ENCODE data around the gene CORIN. TPM values are rescaled to one million over a fixed set of nuclear protein-coding genes. Genes with fewer than 3 reads are reported as not detected.
A peak's percentile ranks its signal among the peaks of the same experiment; 100 is the strongest.

Gene CORIN, protein sequence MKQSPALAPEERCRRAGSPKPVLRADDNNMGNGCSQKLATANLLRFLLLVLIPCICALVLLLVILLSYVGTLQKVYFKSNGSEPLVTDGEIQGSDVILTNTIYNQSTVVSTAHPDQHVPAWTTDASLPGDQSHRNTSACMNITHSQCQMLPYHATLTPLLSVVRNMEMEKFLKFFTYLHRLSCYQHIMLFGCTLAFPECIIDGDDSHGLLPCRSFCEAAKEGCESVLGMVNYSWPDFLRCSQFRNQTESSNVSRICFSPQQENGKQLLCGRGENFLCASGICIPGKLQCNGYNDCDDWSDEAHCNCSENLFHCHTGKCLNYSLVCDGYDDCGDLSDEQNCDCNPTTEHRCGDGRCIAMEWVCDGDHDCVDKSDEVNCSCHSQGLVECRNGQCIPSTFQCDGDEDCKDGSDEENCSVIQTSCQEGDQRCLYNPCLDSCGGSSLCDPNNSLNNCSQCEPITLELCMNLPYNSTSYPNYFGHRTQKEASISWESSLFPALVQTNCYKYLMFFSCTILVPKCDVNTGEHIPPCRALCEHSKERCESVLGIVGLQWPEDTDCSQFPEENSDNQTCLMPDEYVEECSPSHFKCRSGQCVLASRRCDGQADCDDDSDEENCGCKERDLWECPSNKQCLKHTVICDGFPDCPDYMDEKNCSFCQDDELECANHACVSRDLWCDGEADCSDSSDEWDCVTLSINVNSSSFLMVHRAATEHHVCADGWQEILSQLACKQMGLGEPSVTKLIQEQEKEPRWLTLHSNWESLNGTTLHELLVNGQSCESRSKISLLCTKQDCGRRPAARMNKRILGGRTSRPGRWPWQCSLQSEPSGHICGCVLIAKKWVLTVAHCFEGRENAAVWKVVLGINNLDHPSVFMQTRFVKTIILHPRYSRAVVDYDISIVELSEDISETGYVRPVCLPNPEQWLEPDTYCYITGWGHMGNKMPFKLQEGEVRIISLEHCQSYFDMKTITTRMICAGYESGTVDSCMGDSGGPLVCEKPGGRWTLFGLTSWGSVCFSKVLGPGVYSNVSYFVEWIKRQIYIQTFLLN
- 0.08 TPM for polyA plus RNA-seq (2013)

DNA sequence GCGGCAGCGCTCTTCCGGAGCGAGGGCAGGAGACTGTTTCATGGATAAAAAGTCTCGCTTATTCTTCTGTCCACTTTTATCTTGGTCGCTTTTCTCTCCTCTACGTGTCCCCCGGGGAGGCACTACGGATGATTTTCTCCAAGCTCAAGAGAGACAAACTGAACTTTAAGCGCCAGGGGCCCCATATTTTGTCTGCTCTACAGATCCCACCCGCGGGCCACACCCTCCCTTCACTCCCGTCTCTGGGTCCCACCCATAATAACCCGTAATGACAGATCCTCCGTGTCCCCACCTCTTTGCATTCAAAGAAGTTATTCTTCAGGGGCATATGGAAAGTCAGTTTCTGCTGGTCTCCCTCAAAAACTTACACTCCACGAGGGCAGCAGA is at the start of gene CORIN:
CORIN (minus strand) TSS at position 160 of the 387 bp plus-strand sequence; CDS start at position 42, 118 bp downstream.
- peaks cover 0 to 28% (median 6%) of the 10 kb centered on the region in 5 experiments for H3K27me3 ChIP-seq (replicated peaks in 2 of 5; ENCODE audit: control insufficient read depth in 4 of 5, insufficient read depth in 5 of 5, low read length in 4 of 5)
- peak in 2 of 3 donors; percentile 10 to 24 for DNase-seq
- peak within 1 kb of the TSS; percentile 40 to 82 (median 68) for H3K4me3 ChIP-seq (ENCODE audit: control insufficient read depth in 1 of 7, extremely low read depth in 1 of 7, insufficient read depth in 4 of 7, low read depth in 2 of 7, low read length in 6 of 7)
- peaks cover 12 to 32% (median 30%) of the 10 kb centered on the region in 4 experiments for H3K4me1 ChIP-seq (ENCODE audit: control extremely low read depth in 1 of 4, control insufficient read depth in 4 of 4, insufficient read depth in 4 of 4, low read length in 3 of 4)
- H3K27ac ChIP-seq (ENCODE audit: insufficient read depth in 1 of 2, low read depth in 1 of 2, low read length in 2 of 2, poor library complexity in 1 of 2, severe bottlenecking in 2 of 2), result no peak within 1 kb of the TSS
- 2% methylated on average over 14 of the region's 16 CpGs for WGBS (ENCODE audit: insufficient coverage)
- CTCF ChIA-PET, result interaction anchor here (1.2 to 9.5 kb wide), 3 partner anchors 11 to 131 kb away, joined by 3 to 109 read pairs (median 16); no protein-coding TSS in a partner anchor
- POLR2A ChIA-PET, result no interaction called here
- H3K9me3 ChIP-seq (ENCODE audit: control extremely low read depth in 1 of 5, control insufficient read depth in 4 of 5, insufficient read depth in 2 of 5, low read depth in 1 of 5, low read length in 4 of 5), result peaks cover 0 to 3% (median 0%) of the 10 kb centered on the region in 5 experiments
- peaks cover 0 to 3% (median 1%) of the 10 kb centered on the region in 4 experiments for H3K36me3 ChIP-seq (ENCODE audit: control insufficient read depth in 4 of 4, insufficient read depth in 4 of 4, low read length in 3 of 4)

DNA sequence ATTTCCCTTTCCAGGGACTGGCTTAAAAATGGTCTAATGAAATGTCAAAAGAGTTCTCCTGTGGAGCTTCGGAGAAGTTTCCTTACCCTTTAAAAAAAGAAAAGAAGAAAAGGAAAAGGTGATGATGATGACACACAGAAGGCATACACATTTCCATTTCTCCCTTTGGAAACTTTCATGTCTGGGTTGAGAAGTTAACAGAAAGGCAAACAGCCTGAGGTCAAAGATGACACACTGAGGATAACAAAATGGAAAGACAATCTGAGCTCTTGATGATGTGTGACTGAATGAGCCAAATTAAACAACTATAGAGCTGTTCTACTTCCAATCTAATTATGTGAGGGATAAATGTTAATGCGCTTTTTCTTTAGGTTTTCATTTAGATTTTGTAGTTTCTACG is 44.4 kb upstream of the CORIN start:
- Histone ChIP-seq H3K9me3 (ENCODE audit: control extremely low read depth in 1 of 5, control insufficient read depth in 4 of 5, insufficient read depth in 2 of 5, low read depth in 1 of 5, low read length in 4 of 5) (no peaks in the 10 kb centered on the region), H3K27ac (ENCODE audit: insufficient read depth in 1 of 2, low read depth in 1 of 2, low read length in 2 of 2, poor library complexity in 1 of 2, severe bottlenecking in 2 of 2) (no peak overlapping the region), H3K27me3 (replicated peaks in 2 of 5; ENCODE audit: control insufficient read depth in 4 of 5, insufficient read depth in 5 of 5, low read length in 4 of 5) (no peaks in the 10 kb centered on the region), H3K4me1 (ENCODE audit: control extremely low read depth in 1 of 4, control insufficient read depth in 4 of 4, insufficient read depth in 4 of 4, low read length in 3 of 4) (no peaks in the 10 kb centered on the region), H3K4me3 (ENCODE audit: control insufficient read depth in 1 of 7, extremely low read depth in 1 of 7, insufficient read depth in 4 of 7, low read depth in 2 of 7, low read length in 6 of 7) (no peak overlapping the region), H3K36me3 (ENCODE audit: control insufficient read depth in 4 of 4, insufficient read depth in 4 of 4, low read length in 3 of 4) (peaks cover 6 to 56% (median 42%) of the 10 kb centered on the region in 4 experiments)
- POLR2A ChIA-PET, result no interaction called here
- no peak for DNase-seq
- WGBS (ENCODE audit: insufficient coverage), result no CpG with 5 or more reads among the region's 3 CpGs
- CTCF ChIA-PET, result interaction anchor here (1.4 kb wide), 1 partner anchor 51 kb away, joined by 3 read pairs; no protein-coding TSS in a partner anchor

DNA sequence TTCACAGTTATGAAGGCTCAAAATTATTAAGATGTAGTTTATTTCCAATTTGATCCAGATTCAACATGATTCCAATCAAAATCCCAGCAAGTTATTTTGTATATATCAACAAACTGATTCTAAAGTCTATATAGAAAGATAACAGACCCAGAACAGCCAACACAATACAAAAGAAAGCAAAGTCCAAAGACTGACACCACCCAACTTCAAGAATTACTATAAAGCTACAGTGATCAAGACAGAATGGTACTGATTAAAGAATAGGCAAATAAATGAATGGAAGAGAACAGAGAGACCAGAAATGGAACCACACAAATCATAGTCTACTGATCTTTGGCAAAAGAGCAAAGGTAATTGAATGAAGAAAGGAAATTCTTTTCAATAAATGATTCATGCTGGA is 41.6 kb upstream of the CORIN start:
- CTCF ChIA-PET, result no interaction called here

DNA sequence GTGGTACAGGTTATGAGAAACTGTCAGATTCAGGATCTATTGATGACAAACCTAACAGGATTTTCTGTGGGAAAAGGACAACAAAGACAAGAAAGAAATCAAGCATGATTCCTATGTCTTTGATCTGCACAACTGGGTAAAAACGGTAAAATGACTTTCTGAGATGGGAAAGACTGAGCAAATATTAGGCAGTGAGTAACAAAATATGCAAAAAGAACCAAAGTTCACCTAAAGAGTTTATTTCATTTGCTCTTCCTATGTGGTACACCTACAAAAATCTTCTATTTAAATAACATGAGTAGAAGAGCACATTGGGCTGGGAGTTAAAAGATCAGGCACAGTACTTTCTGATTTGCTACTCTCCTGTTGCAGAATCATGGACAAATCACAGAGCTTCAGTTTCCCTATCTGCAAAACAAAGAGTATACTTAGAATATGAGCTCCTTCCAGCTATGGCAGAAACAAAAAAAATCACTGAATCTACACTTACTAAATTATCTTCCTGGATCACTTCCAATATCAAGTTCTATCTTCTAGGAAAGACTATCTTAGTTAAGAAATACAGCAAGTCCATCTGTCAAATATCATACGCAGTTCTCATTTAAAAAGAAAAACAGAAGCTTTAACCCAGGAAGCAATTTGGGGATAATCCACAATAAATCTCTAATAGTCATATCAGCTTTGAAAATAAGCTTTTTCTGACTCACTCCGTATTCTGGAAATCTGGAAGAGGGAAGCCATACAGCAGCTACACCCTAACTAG is 39.1 kb upstream of the CORIN start:
- DNase-seq, result no peak
- Histone ChIP-seq H3K36me3 (ENCODE audit: control insufficient read depth in 4 of 4, insufficient read depth in 4 of 4, low read length in 3 of 4) (peaks cover 44 to 72% (median 57%) of the 10 kb centered on the region in 4 experiments), H3K4me3 (ENCODE audit: control insufficient read depth in 1 of 7, extremely low read depth in 1 of 7, insufficient read depth in 4 of 7, low read depth in 2 of 7, low read length in 6 of 7) (no peak overlapping the region), H3K27me3 (replicated peaks in 2 of 5; ENCODE audit: control insufficient read depth in 4 of 5, insufficient read depth in 5 of 5, low read length in 4 of 5) (no peaks in the 10 kb centered on the region), H3K9me3 (ENCODE audit: control extremely low read depth in 1 of 5, control insufficient read depth in 4 of 5, insufficient read depth in 2 of 5, low read depth in 1 of 5, low read length in 4 of 5) (peaks cover 1 to 24% (median 18%) of the 10 kb centered on the region in 5 experiments), H3K27ac (ENCODE audit: insufficient read depth in 1 of 2, low read depth in 1 of 2, low read length in 2 of 2, poor library complexity in 1 of 2, severe bottlenecking in 2 of 2) (no peak overlapping the region), H3K4me1 (ENCODE audit: control extremely low read depth in 1 of 4, control insufficient read depth in 4 of 4, insufficient read depth in 4 of 4, low read length in 3 of 4) (no peaks in the 10 kb centered on the region)
- ChIA-PET POLR2A (no interaction called here), CTCF (interaction anchor here (0.6 to 1.2 kb wide), 2 partner anchors 17 to 35 kb away, joined by 3 read pairs; no protein-coding TSS in a partner anchor)
- 100% methylated on average over 1 of the region's 3 CpGs for WGBS (ENCODE audit: insufficient coverage)

More for the DNA sequence above, 41.6 kb upstream of the CORIN start:
- Histone ChIP-seq H3K4me1 (ENCODE audit: control extremely low read depth in 1 of 4, control insufficient read depth in 4 of 4, insufficient read depth in 4 of 4, low read length in 3 of 4) (no peaks in the 10 kb centered on the region), H3K27ac (ENCODE audit: insufficient read depth in 1 of 2, low read depth in 1 of 2, low read length in 2 of 2, poor library complexity in 1 of 2, severe bottlenecking in 2 of 2) (no peak overlapping the region), H3K9me3 (ENCODE audit: control extremely low read depth in 1 of 5, control insufficient read depth in 4 of 5, insufficient read depth in 2 of 5, low read depth in 1 of 5, low read length in 4 of 5) (peaks cover 0 to 2% (median 0%) of the 10 kb centered on the region in 5 experiments), H3K27me3 (replicated peaks in 2 of 5; ENCODE audit: control insufficient read depth in 4 of 5, insufficient read depth in 5 of 5, low read length in 4 of 5) (no peaks in the 10 kb centered on the region), H3K36me3 (ENCODE audit: control insufficient read depth in 4 of 4, insufficient read depth in 4 of 4, low read length in 3 of 4) (peaks cover 23 to 73% (median 54%) of the 10 kb centered on the region in 4 experiments), H3K4me3 (ENCODE audit: control insufficient read depth in 1 of 7, extremely low read depth in 1 of 7, insufficient read depth in 4 of 7, low read depth in 2 of 7, low read length in 6 of 7) (no peak overlapping the region)
- POLR2A ChIA-PET, result no interaction called here
- no peak for DNase-seq

DNA sequence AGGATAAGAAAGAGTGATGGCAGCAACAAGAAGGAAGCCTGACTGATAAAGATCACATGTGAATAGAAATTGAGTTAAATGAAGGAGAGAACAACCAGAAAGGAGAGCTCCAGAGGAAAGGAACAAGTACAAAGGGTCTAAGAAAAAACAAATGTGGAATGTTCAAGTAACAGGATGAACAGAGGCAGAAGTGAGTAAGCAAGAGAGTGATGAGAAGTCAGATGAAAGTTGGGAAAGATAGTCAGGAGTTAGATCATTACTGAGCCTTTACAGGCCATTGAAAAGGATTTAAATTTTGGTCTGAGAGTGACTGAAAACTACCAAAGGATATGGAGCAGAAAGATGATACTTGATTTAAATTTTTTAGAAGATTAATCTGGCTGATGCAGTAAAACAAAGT is 38.4 kb upstream of the CORIN start:
- CTCF ChIA-PET, result no interaction called here
- POLR2A ChIA-PET, result no interaction called here
- DNase-seq, result no peak
- Histone ChIP-seq H3K36me3 (ENCODE audit: control insufficient read depth in 4 of 4, insufficient read depth in 4 of 4, low read length in 3 of 4) (peaks cover 40 to 71% (median 57%) of the 10 kb centered on the region in 4 experiments), H3K27me3 (replicated peaks in 2 of 5; ENCODE audit: control insufficient read depth in 4 of 5, insufficient read depth in 5 of 5, low read length in 4 of 5) (no peaks in the 10 kb centered on the region), H3K27ac (ENCODE audit: insufficient read depth in 1 of 2, low read depth in 1 of 2, low read length in 2 of 2, poor library complexity in 1 of 2, severe bottlenecking in 2 of 2) (no peak overlapping the region), H3K4me3 (ENCODE audit: control insufficient read depth in 1 of 7, extremely low read depth in 1 of 7, insufficient read depth in 4 of 7, low read depth in 2 of 7, low read length in 6 of 7) (no peak overlapping the region), H3K4me1 (ENCODE audit: control extremely low read depth in 1 of 4, control insufficient read depth in 4 of 4, insufficient read depth in 4 of 4, low read length in 3 of 4) (no peaks in the 10 kb centered on the region), H3K9me3 (ENCODE audit: control extremely low read depth in 1 of 5, control insufficient read depth in 4 of 5, insufficient read depth in 2 of 5, low read depth in 1 of 5, low read length in 4 of 5) (peaks cover 1 to 25% (median 18%) of the 10 kb centered on the region in 5 experiments)

DNA sequence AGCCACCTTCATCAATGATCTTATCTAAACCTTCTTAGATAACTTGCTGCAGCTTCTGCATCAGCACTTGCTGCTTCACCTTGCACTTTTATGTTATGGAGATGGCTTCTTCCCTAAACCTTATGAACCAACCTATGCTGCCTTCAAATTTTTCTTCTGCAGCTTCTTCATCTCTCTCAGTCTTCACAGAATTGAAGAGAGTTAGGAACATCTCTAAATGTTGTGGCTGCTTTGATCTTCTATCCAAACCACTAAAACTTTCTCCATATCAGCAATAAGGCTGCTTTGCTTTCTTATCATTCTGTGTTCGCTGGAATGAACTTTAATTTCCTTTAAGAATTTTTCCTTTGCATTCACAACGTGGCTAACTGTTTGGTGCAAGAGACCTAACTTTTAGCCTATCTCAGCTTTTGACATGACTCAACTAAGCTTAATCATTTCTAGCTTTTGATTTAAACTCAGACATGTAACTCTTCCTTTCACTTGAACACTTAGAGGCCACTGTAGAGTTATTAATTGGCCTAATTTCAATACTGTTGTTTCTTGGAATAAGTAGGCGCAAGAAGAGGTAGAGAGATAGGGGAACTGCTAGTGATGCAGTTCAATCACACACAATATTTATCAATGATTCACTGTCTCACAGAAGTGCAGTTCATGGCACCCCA is 36.1 kb upstream of the CORIN start:
- H3K4me1 ChIP-seq (ENCODE audit: control extremely low read depth in 1 of 4, control insufficient read depth in 4 of 4, insufficient read depth in 4 of 4, low read length in 3 of 4), result no peaks in the 10 kb centered on the region
- H3K4me3 ChIP-seq (ENCODE audit: control insufficient read depth in 1 of 7, extremely low read depth in 1 of 7, insufficient read depth in 4 of 7, low read depth in 2 of 7, low read length in 6 of 7), result no peak overlapping the region
- CTCF ChIA-PET, result no interaction called here
- 97% methylated on average over 2 of the region's 3 CpGs for WGBS (ENCODE audit: insufficient coverage)
- peaks cover 1 to 26% (median 21%) of the 10 kb centered on the region in 5 experiments for H3K9me3 ChIP-seq (ENCODE audit: control extremely low read depth in 1 of 5, control insufficient read depth in 4 of 5, insufficient read depth in 2 of 5, low read depth in 1 of 5, low read length in 4 of 5)
- no peaks in the 10 kb centered on the region for H3K27me3 ChIP-seq (replicated peaks in 2 of 5; ENCODE audit: control insufficient read depth in 4 of 5, insufficient read depth in 5 of 5, low read length in 4 of 5)
- H3K27ac ChIP-seq (ENCODE audit: insufficient read depth in 1 of 2, low read depth in 1 of 2, low read length in 2 of 2, poor library complexity in 1 of 2, severe bottlenecking in 2 of 2), result no peak overlapping the region
- H3K36me3 ChIP-seq (ENCODE audit: control insufficient read depth in 4 of 4, insufficient read depth in 4 of 4, low read length in 3 of 4), result peaks cover 41 to 78% (median 51%) of the 10 kb centered on the region in 4 experiments
- POLR2A ChIA-PET, result no interaction called here
- DNase-seq, result no peak
